Nephron progenitor cell (in vitro differentiated cells): ENCODE results near the gene ARG2.
"Not testable (repeated sequence)": the region's sequence is repeated elsewhere in the genome, so short reads cannot be mapped to it uniquely, and the experiment has no call there.

ENCODE experiments used
- DNase-seq: peaks from one replicate; pipeline ENCODE4 v3.0.0; 2021
- H3K27ac Mint-ChIP-seq: 2 replicates; pipeline ENCODE4 v1.8.0; 2021; ENCODE audit warnings: mild to moderate bottlenecking, moderate library complexity, mixed read lengths
- H3K27me3 Mint-ChIP-seq: 2 replicates; pipeline ENCODE4 v1.8.0; 2021; ENCODE audit warnings: mild to moderate bottlenecking, low read depth, mixed read lengths; ENCODE audit not compliant: poor library complexity
- H3K36me3 Mint-ChIP-seq: 2 replicates; pipeline ENCODE4 v1.8.0; 2021; ENCODE audit warnings: low read depth, mixed read lengths
- H3K4me1 Mint-ChIP-seq: 2 replicates; pipeline ENCODE4 v1.8.0; 2021; ENCODE audit warnings: mixed read lengths
- H3K4me3 Mint-ChIP-seq: 2 replicates; pipeline ENCODE4 v1.8.0; 2021; ENCODE audit warnings: mild to moderate bottlenecking, moderate library complexity, mixed read lengths
- H3K9me3 Mint-ChIP-seq: 2 replicates; pipeline ENCODE4 v1.8.0; 2021; ENCODE audit warnings: mild to moderate bottlenecking, moderate library complexity, mixed read lengths
- TF ChIP-seq, protein P1 (sequence below): fragments of 200-600 bp; sonication (generic); IDR thresholded peaks from 2 replicates; pipeline ENCODE4 v1.5.0; 2021; ENCODE audit warnings: antibody characterized with exemption

Gene ARG2

DNA sequence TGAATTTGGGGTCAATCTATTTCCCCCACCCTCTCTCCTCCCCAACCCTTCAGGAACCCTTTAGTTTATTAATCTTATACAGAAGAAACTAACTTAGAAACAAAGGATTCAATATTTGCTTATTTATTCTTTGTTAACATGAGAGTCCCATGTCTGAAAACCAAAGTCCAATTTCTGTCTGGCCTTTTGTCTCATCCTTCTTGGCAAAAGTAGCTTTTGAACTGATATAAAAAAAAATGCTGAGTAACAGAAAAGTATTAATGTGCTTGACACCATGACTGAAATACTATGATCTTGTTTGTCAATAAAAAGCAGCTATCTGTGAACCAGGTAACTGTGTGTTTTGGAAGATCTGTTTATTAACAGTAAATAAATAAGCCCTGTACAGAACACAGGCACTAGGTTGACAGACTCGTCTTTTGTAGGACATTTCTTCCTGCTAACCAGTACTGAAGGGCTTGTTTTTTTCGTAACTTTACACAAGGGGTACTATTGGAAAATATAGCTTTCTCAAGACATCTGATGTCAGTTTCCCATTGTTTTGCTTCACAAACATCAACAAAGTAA lies 30.4 kb upstream of the ARG2 start:
- TF ChIP-seq, protein P1, sequence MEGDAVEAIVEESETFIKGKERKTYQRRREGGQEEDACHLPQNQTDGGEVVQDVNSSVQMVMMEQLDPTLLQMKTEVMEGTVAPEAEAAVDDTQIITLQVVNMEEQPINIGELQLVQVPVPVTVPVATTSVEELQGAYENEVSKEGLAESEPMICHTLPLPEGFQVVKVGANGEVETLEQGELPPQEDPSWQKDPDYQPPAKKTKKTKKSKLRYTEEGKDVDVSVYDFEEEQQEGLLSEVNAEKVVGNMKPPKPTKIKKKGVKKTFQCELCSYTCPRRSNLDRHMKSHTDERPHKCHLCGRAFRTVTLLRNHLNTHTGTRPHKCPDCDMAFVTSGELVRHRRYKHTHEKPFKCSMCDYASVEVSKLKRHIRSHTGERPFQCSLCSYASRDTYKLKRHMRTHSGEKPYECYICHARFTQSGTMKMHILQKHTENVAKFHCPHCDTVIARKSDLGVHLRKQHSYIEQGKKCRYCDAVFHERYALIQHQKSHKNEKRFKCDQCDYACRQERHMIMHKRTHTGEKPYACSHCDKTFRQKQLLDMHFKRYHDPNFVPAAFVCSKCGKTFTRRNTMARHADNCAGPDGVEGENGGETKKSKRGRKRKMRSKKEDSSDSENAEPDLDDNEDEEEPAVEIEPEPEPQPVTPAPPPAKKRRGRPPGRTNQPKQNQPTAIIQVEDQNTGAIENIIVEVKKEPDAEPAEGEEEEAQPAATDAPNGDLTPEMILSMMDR: no peak
- DNase-seq: no peak

DNA sequence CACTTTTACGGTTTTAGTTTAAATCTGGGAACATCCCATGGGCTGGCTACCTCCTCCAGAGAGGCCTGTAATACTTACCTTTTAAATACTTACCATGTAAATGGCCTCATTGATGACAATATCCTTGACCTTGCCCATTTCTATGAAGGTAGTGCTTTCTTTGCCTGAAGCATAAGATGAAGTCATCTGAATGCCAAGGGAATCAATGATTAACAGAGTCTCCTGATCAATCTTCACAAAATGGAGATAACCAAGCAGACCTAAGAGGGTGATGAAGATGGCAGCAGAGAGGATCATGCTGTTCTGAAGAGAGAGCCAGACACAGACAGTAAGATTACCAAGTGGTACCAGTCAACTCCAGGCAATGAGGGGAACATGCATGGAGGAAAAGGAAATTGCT lies 26.1 kb upstream of the ARG2 start:
- not testable (repeated sequence) for H3K4me3 Mint-ChIP-seq, H3K4me1 Mint-ChIP-seq, H3K27ac Mint-ChIP-seq, H3K9me3 Mint-ChIP-seq, H3K27me3 Mint-ChIP-seq, DNase-seq
- peaks cover 37% of the 10 kb centered on the region for H3K36me3 Mint-ChIP-seq

More for the DNA sequence above, 30.4 kb upstream of the ARG2 start:
- Mint-ChIP-seq H3K9me3 (no peaks in the 10 kb centered on the region), H3K27me3 (no peaks in the 10 kb centered on the region), H3K36me3 (peaks cover 28% of the 10 kb centered on the region), H3K4me1 (no peaks in the 10 kb centered on the region), H3K4me3 (no peak overlapping the region), H3K27ac (no peak overlapping the region)

DNA sequence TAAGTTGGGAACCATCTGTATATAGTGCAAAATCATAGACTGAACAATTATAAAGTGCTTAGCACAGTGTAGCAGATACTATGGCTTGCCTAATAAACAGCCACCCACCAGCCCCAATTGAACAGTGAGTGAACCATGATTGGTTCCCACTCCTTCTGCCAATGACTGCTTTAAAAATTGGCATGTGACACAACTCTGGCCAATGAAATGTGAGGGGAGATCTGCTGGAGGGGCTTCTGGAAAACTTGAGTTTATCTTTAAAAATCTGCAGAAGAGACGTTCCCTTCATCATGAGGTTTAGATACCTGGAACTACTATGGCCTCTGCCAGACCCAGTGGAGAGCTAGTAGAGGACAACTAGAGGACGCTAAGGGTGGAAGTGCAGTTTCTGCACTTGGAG lies 24.3 kb upstream of the ARG2 start:
- peaks cover 14% of the 10 kb centered on the region for H3K4me1 Mint-ChIP-seq
- no peaks in the 10 kb centered on the region for H3K27me3 Mint-ChIP-seq
- TF ChIP-seq, protein P1: no peak
- peaks cover 29% of the 10 kb centered on the region for H3K36me3 Mint-ChIP-seq
- no peak for DNase-seq
- peaks cover 4% of the 10 kb centered on the region for H3K9me3 Mint-ChIP-seq
- no peak overlapping the region for H3K4me3 Mint-ChIP-seq
- no peak overlapping the region for H3K27ac Mint-ChIP-seq

DNA sequence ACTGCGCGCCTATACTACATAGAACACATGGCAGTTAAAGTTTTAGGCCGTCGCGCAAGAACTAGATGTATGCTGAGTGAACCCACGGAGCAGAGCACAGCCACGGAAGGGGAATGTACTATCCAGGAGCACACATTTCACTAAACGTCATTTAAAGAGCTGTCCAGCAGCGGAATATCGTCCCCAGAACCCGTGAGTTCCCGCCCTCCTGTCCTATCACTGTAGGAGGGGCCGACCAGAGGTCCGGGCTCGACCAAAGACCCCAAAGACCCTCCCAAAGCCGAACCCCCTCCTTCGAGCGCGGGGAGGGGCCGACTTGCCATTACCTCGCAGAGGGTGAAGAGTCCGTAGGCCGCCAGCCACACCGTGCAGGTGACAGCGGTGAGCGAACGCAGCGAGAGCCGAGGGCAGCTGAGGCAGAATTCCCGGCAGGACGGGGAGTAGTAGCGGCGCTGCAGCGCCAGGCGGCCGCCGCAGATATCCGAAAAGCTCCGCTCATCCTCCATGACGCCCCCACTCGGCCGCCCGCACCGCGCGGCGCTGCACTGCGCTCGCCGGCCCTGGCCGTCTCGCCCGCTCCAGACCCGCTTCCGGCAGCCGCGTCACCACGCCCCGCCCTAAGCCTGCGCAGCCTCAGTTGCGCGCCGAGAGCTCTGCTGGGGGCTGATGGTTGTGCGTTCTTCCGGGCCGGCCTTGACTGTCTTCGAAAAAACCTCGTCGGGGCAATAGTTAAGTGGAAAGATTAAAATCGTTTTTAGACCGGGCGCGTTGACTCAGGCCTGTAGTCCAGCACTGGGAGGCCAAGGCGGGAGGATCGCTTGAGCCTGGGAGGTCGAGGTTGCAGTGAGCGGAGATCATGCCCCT lies 19.8 kb upstream of the ARG2 start, which contains the start of gene PIGH:
TSS of gene PIGH (minus strand) at position 571 of the 864 bp plus-strand sequence. CDS start at position 506, 65 bp downstream.
- Mint-ChIP-seq H3K27me3 (peaks cover 8% of the 10 kb centered on the region), H3K4me3 (peak within 1 kb of the TSS; percentile 92), H3K36me3 (peaks cover 20% of the 10 kb centered on the region), H3K4me1 (peaks cover 36% of the 10 kb centered on the region), H3K27ac (peak within 1 kb of the TSS; percentile 68), H3K9me3 (peaks cover 25% of the 10 kb centered on the region)
- peak; percentile 92 for DNase-seq
- TF ChIP-seq, protein P1: peak; percentile 55

DNA sequence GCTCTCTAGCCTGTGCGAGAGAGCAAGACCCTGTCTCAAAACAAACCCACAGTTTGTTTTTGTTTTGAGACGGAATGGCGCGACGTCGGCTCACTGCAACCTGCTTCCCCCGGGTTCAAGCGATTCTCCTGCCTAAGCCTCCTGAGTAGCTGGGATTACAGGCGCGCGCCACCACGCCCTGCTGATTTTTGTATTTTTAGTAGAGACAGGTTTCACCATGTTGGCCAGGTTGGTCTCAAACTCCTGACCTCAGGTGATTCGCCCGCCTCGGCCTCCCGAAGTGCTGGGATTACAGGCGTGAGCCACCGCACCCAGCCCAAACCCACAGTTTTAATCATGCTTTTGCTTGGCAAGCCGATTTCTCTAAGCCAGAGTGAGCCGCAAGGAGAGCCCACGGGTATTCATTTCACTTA lies 19.2 kb upstream of the ARG2 start:
- peak overlapping the region; percentile 92 for H3K4me3 Mint-ChIP-seq
- DNase-seq, H3K27ac Mint-ChIP-seq: not testable (repeated sequence)
- peaks cover 25% of the 10 kb centered on the region for H3K9me3 Mint-ChIP-seq
- H3K36me3 Mint-ChIP-seq: peaks cover 15% of the 10 kb centered on the region
- H3K4me1 Mint-ChIP-seq: peaks cover 38% of the 10 kb centered on the region
- H3K27me3 Mint-ChIP-seq: peaks cover 10% of the 10 kb centered on the region

DNA sequence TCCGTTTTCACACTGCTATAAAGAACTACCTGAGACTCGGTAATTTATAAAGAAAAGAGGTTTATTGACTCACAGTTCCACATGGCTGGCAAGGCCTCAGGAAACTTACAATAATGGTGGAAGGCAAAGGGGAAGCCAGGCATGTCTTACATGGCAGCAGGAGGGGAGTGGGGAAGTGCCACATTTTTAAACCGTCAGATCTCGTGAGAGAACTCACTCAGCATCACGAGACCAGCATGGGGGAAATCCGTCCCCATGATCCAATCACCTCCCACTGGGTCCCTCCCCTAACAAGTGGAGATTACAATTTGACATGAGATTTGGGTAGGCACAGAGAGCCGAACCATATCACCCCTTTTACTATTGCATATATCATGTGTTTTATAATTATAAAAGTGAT lies 17.6 kb upstream of the ARG2 start:
- Mint-ChIP-seq H3K36me3 (peaks cover 6% of the 10 kb centered on the region), H3K4me3 (peak overlapping the region; percentile 10), H3K4me1 (peaks cover 38% of the 10 kb centered on the region), H3K27me3 (peaks cover 20% of the 10 kb centered on the region), H3K9me3 (peaks cover 25% of the 10 kb centered on the region), H3K27ac (no peak overlapping the region)
- TF ChIP-seq, protein P1: no peak
- no peak for DNase-seq
